ENCODE measurements around the gene CHD1.

Gene CHD1

GRCh38 chr5:98813755-98814154, 115.1 kb downstream of the CHD1 start:
- DNase-seq (ENCODE audit: low read depth, low spot score): no peak

- no peak for DNase-seq (ENCODE audit: low read depth, low spot score)
Observed at GRCh38 chr5:98810206-98810605, 118.6 kb downstream of the CHD1 start.

- no peak for DNase-seq (ENCODE audit: low read depth, low spot score)
Observed at GRCh38 chr5:98807806-98808205, 121.0 kb downstream of the CHD1 start.

GRCh38 chr5:98805070-98805469, 123.7 kb downstream of the CHD1 start:
- DNase-seq (ENCODE audit: low read depth, low spot score): no peak

- no peak for DNase-seq (ENCODE audit: low read depth, low spot score)
Observed at GRCh38 chr5:98804066-98804465, 124.7 kb downstream of the CHD1 start.
